G401.6 (cell line): Measurements from ENCODE around the gene NEK4.

ENCODE experiments used
- FAIRE-seq: peaks from 2 replicates; lab custom pipeline; 2012; peaks lifted over from hg19 to GRCh38; lab: Jason Lieb, UNC

Gene NEK4

DNA sequence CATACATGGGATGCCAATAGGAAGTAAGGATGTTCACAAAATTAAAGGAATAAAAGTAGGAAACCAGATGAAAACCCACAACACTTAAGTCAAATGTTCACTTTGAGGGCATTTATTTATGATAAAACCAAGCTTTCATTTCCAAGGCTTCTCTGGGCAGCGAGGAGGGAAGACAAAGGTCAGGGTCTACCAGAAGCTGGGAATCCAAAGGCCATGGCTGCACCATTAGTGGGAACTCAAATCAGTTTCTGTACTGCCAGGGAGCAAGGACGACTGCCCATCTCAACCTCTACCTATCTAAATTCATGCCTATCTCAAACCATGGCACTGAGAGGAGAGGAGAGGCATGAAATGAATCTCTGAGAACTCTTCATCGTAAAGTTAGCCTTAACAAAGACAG lies 107.6 kb downstream of the NEK4 start:
- FAIRE-seq, result no peak

DNA sequence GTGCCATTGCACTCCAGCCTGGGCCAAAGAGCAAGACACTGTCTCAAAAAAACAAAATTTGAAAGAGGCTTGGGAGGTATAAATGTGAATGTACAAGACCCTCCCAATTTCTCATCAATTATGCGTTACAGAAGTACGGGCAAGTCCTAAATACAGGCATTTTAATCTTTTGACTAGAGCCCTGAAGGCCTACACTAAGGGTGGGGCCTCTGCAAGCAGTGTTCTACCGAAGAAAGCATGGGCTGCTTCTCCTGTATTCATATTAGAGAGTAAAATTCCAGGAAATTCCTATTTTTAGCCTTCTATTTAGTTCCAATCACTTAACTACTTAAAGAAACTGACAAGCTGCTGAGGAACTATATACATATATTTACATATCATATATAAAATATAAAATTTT lies 110.7 kb downstream of the NEK4 start:
- FAIRE-seq, result no peak
